Germinal center (tissue), 1 donor: ENCODE data around the gene FBXL5.

Experiments
- DNase-seq: peaks from one replicate; pipeline ENCODE4 v3.0.0; 2012; ENCODE audit warnings: mixed read lengths, low spot score

Gene FBXL5

DNA sequence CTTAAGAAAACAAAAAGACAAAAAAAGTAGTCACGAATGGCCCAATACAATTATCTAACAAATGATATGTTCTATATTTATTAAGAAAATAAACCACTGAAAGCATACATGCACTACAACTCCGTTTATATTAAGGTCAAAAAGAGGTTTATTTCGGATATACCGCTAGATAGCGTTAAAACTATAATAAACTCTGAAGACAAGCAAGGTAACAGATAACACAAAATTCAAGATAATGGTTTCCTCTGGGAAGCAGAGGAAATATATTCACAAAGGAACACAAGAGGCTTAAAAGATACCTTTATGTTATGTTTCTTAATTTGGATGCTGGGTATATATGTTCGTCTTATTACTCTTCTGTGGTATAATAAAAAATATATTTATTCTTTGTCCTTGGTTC is 21.7 kb upstream of the FBXL5 start:
- DNase-seq, result no peak

DNA sequence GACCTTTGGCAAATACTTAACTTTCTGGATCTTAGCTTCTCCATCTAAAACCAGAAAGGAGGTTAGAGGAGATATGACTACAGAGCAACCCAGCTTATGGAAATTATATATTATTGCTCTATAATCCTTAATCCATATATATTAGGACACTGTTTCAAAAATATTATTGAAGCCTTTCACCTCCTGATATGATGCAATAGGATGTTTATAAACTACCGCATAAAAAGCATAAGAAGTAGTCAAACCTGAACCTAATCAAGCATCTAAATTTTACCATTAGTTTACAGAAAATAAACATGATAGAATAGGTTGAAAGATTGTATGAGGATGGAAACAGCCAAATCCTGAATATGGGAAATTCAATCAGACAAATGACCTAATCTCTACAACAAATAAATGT is 20.9 kb upstream of the FBXL5 start:
- no peak for DNase-seq

- DNase-seq, result no peak
These were observed 20.2 kb upstream of the FBXL5 start for GRCh38 chr4:15675356-15675755.

DNA sequence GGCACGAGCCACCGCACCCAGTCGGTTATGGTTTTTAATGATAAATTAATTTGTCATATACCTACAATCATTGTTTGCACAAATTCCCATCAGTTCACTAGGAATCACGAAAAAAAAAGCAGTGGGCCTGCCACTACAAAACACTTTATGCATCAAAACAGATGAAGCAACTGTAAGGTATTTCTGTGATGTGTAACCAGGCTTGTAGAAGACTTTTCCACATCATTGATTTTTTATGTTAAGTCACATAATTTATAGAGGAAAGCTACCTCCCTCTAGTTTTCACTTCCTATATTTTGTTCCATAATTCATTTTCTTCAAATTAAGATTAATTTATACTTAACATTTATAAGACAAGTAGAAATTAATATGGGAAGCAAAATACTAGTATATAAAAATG is 19.8 kb upstream of the FBXL5 start:
- DNase-seq, result peak; percentile 30

DNA sequence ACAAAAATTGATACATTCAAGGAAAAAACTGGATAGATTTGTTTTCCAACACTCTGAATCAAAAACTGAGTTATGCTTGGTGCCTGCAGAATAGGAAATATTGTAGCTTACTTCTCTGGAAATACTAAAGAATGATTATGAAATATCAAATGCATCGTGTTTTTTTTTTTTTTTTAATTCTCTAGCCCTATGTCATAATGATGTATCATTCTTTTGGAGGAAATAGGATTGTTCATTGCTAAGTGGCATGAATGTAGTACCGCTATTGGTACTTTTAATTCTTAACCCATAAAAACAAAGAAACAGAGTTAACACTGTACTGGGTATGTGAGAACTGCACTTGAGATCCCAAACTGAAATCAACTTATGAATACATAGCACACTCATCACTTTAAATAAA is 18.9 kb upstream of the FBXL5 start:
- DNase-seq, result no peak

DNA sequence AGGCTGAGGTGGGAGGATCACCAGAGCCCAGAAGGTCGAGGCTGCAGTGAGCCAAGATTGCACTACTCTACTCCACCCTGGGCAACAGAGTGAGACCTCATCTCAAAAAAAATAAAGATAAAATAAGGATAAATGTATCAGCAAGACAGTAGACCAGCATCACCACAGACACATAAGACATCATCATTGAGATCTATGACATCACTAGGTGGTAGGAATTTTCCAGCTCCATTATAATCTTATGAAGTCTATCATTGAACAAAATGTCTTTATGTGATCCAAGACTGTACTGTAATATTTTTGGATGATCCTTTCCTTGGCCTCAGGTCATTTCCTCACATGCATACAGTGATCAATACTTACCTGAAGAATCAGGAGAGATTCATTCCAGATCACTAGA is 18.2 kb upstream of the FBXL5 start:
- DNase-seq, result no peak

- DNase-seq, result no peak
These were observed 16.9 kb upstream of the FBXL5 start for GRCh38 chr4:15672101-15672500.

DNA sequence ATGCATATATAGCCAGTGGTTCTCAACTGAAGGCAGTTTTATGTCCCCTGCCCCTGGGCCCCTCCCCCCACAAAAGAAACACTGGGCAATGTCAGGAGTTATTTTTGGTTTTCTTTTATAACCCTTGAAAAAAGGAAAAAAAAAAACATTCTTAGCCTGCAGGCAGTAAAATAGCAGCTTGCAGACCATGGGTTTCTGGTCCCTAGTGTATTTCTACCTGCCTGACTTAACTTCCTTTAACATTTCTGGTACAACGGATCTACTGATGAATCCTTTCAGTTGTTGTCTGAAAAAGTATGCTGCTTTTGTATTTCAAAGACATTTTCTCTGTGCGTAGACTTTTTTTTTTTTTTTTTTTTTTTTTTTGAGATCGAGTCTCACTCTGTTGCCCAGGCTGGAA is 15.4 kb upstream of the FBXL5 start:
- DNase-seq, result peak; percentile 42

- no peak for DNase-seq
These were observed 13.6 kb upstream of the FBXL5 start for GRCh38 chr4:15668566-15669435.

DNA sequence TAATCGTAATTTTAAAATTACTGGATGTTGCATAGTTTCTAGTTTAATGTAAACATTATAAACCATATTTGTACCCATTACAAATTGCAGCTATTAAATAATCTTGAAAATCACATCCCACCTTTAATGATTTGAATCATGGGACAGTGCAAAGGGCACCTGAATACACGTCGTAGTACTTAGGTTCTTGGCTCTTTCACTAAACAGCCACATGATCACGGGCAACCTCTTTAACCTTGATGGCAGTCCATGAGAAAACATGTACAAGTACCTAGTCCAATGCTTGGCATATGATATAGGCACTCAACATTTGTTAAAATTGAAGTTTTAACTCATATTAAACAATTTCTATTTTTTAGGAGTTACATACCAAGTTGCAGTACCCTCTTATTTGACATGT is 11.8 kb upstream of the FBXL5 start:
- DNase-seq, result no peak

GRCh38 chr4:15665753-15666365 is 10.7 kb upstream of the FBXL5 start:
- no peak for DNase-seq

GRCh38 chr4:15659768-15660570 is 4.8 kb upstream of the FBXL5 start:
- no peak for DNase-seq

GRCh38 chr4:15658781-15659180 is 3.6 kb upstream of the FBXL5 start:
- DNase-seq, result no peak

GRCh38 chr4:15658136-15658770 is 3.1 kb upstream of the FBXL5 start:
- DNase-seq, result no peak

- DNase-seq, result no peak
These were observed 2.2 kb upstream of the FBXL5 start for GRCh38 chr4:15657366-15657765.

GRCh38 chr4:15656038-15656470 is 897 bp upstream of the FBXL5 start:
- no peak for DNase-seq

DNA sequence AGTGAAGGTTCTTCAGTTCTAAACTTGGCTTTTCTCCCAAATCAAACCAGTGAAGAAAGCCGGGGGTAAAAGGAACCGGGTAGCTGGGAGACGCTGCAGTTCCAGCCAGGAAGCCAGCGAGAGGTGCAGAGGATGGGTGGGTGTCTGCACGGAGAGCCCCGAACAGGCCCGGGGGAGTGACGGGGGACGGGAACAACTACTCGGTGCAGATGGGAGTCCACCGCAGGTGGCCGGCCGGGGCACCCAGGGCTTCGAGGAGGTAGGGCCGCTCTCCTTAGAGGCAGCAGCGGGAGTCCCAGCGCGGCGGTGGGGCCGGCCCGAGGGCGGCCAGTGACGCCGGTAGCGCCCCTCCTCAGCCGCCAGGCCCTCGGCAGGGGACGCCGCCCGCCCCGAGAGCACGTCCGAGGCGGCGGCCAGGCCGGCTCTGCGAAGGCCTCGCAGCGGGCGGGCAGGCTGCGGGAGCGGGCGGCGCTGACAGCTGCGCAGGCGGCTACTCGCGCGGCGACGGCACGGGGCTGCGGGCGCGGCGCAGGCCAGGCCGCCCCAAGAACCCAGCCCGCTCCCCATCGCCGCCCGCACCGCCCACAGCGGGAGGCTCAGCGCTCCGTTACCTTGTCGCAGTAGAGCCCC is 449 bp downstream of the FBXL5 start:
- DNase-seq, result peak; percentile 61

DNA sequence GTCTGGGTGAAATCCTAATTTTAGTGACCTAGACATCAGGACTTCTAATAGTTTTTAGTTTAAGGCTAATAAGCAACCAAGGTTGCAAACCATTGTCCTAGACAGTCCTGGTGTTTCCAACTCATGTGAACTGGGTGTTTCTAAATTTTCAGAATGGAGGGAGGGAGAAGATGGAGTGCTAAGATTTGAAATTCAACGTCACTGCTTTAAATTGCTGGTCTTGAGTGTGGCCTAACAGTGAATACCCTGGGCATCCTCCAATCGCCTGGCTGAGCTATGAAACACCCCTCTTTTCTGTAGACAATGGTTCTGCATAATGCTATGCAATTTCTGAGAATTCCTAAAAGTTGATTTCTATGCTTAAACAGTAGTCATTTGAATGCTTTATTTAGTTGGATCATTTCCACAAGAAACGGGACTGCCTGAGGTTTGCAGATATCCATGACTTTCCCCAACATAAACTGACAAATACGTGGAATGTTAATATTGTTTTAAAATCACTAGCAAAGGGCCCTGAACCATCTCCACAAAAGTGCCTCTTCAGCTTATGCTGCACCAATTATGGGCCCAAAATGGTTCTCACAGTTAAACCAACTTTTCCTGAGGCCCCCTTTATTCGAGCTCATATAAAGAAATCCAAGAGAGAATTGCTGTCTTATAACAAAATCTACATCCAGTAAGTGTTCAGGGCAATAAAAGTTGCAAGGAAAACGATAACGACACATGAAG is 1.1 kb downstream of the FBXL5 start:
- DNase-seq, result no peak

DNA sequence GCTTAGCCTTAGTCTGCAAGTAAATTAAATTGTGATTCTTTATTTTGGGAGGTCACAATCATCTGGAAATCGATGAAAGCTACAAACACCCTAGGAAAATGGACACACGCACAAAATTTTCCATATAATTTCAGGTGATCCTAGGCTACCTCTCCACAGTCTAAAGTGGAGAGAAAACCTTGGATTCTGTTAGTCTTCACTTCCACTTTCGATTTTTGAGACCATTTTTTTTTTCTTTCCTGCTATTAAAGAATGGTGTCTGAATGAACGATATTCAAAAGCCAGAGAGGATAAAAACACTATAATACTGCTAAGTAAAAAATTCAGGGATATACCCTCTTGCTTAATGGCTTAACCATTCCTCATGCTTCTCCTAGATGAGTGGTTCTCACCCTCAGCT is 1.7 kb downstream of the FBXL5 start:
- DNase-seq, result no peak

GRCh38 chr4:15652841-15653240 is 2.3 kb downstream of the FBXL5 start:
- no peak for DNase-seq

GRCh38 chr4:15652191-15652590 is 3.0 kb downstream of the FBXL5 start:
- DNase-seq, result no peak
